ENCODE data around the gene UACA.

The UACA gene

DNA sequence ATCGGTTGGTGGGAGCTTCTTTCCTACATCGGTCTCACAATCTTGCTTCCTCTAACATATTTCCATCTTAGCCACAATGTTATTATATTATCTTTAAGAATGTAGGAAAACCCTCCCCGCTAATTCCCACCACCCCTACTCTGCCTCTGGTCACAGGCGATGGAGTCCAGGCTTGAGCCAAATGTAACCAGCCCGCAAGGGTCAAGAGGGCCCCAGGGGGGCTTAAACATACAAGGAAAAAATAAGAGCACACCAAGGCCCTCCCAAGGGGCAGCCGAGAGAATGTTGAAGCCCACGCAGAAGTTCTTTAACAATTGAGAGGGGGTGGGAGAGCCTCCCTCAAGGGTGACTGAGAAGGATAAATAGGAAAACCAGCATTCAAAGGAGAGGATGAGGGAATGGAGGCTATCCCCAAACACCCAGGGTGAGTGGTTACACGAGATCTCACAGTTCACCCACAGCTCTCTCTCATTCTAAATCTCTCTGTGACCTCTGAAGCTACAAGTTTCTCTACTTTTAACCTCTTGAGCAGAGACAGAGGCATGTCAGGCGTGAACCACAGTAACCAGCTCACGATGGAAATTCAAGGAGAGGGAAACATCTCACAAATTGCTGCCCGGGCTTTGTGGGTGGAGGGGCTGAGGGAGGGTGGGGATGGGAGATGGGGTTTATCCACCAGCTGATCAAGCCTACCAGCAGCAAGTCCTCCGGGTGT is 31.4 kb upstream of the UACA start:
- H3K4me1 ChIP-seq (ENCODE audit: low read length), result no peaks in the 10 kb centered on the region
- TF ChIP-seq CTCF (IDR thresholded peaks at IDR 0.05; ENCODE audit: low read depth, low read length) (no peak), EZH2phosphoT487 (IDR thresholded peaks at IDR 0.05; ENCODE audit: low read depth) (no peak)
- H3K4me2 ChIP-seq (ENCODE audit: low read length), result no peak overlapping the region
- H3K9ac ChIP-seq (ENCODE audit: low read length), result no peak overlapping the region
- no peak overlapping the region for H2AFZ ChIP-seq (ENCODE audit: low read depth, low read length)
- peaks cover 7% of the 10 kb centered on the region; the same call in 1 of the 2 replicates for H3K27me3 ChIP-seq (ENCODE audit: low read depth, low read length)
- no peaks in the 10 kb centered on the region for H4K20me1 ChIP-seq (ENCODE audit: insufficient read depth, low read length)
- H3K79me2 ChIP-seq (ENCODE audit: low read length), result no peaks in the 10 kb centered on the region
- H3K36me3 ChIP-seq (replicated peaks; ENCODE audit: low read depth, low read length), result no peaks in the 10 kb centered on the region
- no peak overlapping the region for H3K27ac ChIP-seq (ENCODE audit: low read length)
- H3K4me3 ChIP-seq (ENCODE audit: low read length), result no peak overlapping the region
- no peaks in the 10 kb centered on the region for H3K9me3 ChIP-seq (ENCODE audit: insufficient read depth, low read length)

DNA sequence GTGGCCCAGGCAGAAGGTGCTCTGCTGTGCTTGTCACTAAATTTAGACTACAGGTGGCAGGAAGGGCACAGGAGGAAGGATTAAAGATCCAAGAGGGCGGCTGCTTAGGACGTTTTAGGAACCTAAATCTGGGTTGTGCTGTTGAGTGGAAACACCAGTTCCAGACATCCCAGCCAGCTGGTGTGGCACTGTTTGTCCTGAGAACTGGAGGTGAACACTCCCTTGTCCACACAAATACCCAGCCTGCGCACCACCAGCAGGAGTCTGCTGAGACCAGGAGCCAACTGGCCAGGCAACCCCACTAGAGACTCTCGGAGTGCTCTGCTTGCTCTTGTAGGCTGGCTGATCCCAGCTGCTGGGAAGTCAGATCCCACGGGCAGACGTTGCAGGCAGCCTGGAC is 30.3 kb upstream of the UACA start:
- H3K79me2 ChIP-seq (ENCODE audit: low read length), result no peaks in the 10 kb centered on the region
- H2AFZ ChIP-seq (ENCODE audit: low read depth, low read length), result no peak overlapping the region
- no peak overlapping the region for H3K4me3 ChIP-seq (ENCODE audit: low read length)
- H4K20me1 ChIP-seq (ENCODE audit: insufficient read depth, low read length), result no peaks in the 10 kb centered on the region
- H3K4me2 ChIP-seq (ENCODE audit: low read length), result no peak overlapping the region
- peaks cover 4% of the 10 kb centered on the region; the same call in 1 of the 2 replicates for H3K27me3 ChIP-seq (ENCODE audit: low read depth, low read length)
- no peak overlapping the region for H3K27ac ChIP-seq (ENCODE audit: low read length)
- no peak for TF ChIP-seq CTCF (IDR thresholded peaks at IDR 0.05; ENCODE audit: low read depth, low read length)
- TF ChIP-seq EZH2phosphoT487 (IDR thresholded peaks at IDR 0.05; ENCODE audit: low read depth), result no peak
- H3K9me3 ChIP-seq (ENCODE audit: insufficient read depth, low read length), result no peaks in the 10 kb centered on the region
- no peaks in the 10 kb centered on the region for H3K4me1 ChIP-seq (ENCODE audit: low read length)
- no peak overlapping the region for H3K9ac ChIP-seq (ENCODE audit: low read length)
- no peaks in the 10 kb centered on the region for H3K36me3 ChIP-seq (replicated peaks; ENCODE audit: low read depth, low read length)

DNA sequence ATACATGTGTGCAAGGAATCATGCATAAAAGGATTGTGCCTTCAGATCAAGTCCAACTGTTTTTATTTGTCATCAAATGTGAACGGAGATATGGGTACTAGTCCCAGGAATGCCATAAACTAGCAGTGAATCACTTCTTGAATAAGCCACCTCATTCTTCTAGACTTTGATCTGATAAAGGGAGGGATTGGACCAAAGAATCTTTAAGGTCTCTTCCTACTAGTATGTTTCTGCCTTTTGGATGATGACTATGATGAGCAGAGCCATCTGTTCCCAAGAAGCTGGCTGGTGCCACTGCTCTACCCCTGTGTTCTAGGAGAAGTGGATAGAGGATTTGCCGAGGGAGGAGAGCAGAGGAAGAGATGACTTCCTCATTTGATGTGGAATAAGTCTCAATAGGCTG is 28.8 kb upstream of the UACA start:
- no peak overlapping the region for H3K27ac ChIP-seq (ENCODE audit: low read length)

GRCh38 chr15:70791259-70791658 is 27.9 kb upstream of the UACA start:
- no peak overlapping the region for H3K9ac ChIP-seq (ENCODE audit: low read length)
- no peaks in the 10 kb centered on the region for H3K79me2 ChIP-seq (ENCODE audit: low read length)

More for the DNA sequence above, 28.8 kb upstream of the UACA start:
- H4K20me1 ChIP-seq (ENCODE audit: insufficient read depth, low read length), result no peaks in the 10 kb centered on the region
- peaks cover 11% of the 10 kb centered on the region for H3K27me3 ChIP-seq (ENCODE audit: low read depth, low read length)
- H3K4me2 ChIP-seq (ENCODE audit: low read length), result no peak overlapping the region
- no peaks in the 10 kb centered on the region for H3K36me3 ChIP-seq (replicated peaks; ENCODE audit: low read depth, low read length)
- H3K4me3 ChIP-seq (ENCODE audit: low read length), result no peak overlapping the region
- TF ChIP-seq CTCF (IDR thresholded peaks at IDR 0.05; ENCODE audit: low read depth, low read length), result no peak
- TF ChIP-seq EZH2phosphoT487 (IDR thresholded peaks at IDR 0.05; ENCODE audit: low read depth), result no peak
- H3K9me3 ChIP-seq (ENCODE audit: insufficient read depth, low read length), result no peaks in the 10 kb centered on the region
- no peak overlapping the region for H3K9ac ChIP-seq (ENCODE audit: low read length)
- no peaks in the 10 kb centered on the region for H3K79me2 ChIP-seq (ENCODE audit: low read length)
- H3K4me1 ChIP-seq (ENCODE audit: low read length), result no peaks in the 10 kb centered on the region
- no peak overlapping the region for H2AFZ ChIP-seq (ENCODE audit: low read depth, low read length)

More at GRCh38 chr15:70791259-70791658, 27.9 kb upstream of the UACA start:
- TF ChIP-seq CTCF (IDR thresholded peaks at IDR 0.05; ENCODE audit: low read depth, low read length) (no peak), EZH2phosphoT487 (IDR thresholded peaks at IDR 0.05; ENCODE audit: low read depth) (no peak)
- Histone ChIP-seq H2AFZ (ENCODE audit: low read depth, low read length) (no peak overlapping the region), H3K9me3 (ENCODE audit: insufficient read depth, low read length) (no peaks in the 10 kb centered on the region), H3K36me3 (replicated peaks; ENCODE audit: low read depth, low read length) (no peaks in the 10 kb centered on the region), H3K4me3 (ENCODE audit: low read length) (no peak overlapping the region), H4K20me1 (ENCODE audit: insufficient read depth, low read length) (no peaks in the 10 kb centered on the region), H3K4me2 (ENCODE audit: low read length) (no peak overlapping the region), H3K27me3 (ENCODE audit: low read depth, low read length) (peaks cover 13% of the 10 kb centered on the region), H3K27ac (ENCODE audit: low read length) (no peak overlapping the region), H3K4me1 (ENCODE audit: low read length) (no peaks in the 10 kb centered on the region)

Measured in OCI-LY3 (cell line).